Panc1 (cell line): ENCODE data around the gene MYEOV.

Experiments
- POLR2AphosphoS5 ChIP-seq: IDR thresholded peaks from 2 replicates; pipeline ENCODE4 v1.6.1; 2012; ENCODE audit warnings: mild to moderate bottlenecking, low read depth, low read length, moderate library complexity
- SIN3A ChIP-seq: IDR thresholded peaks from 2 replicates; pipeline ENCODE4 v1.6.1; 2012; ENCODE audit warnings: low read depth, mild to moderate bottlenecking, low read length, moderate library complexity, borderline replicate concordance; ENCODE audit not compliant: insufficient read depth
- TCF7L2 ChIP-seq: IDR thresholded peaks from 2 replicates; pipeline ENCODE4 v1.6.1; 2011; ENCODE audit warnings: mild to moderate bottlenecking, low read depth, low read length, inconsistent platforms
- TF ChIP-seq, protein P1 (sequence below): fragments of 450-650 bp; IDR thresholded peaks from 2 replicates; pipeline ENCODE4 v1.5.1; 2017; ENCODE audit warnings: mild to moderate bottlenecking
- TF ChIP-seq, protein P2 (sequence below), 2 experiments: IDR thresholded peaks; 2 replicates each; pipeline ENCODE4 v1.6.1; 2011 to 2012; ENCODE audit warnings: low read depth in 2 of 2, control low read depth in 1 of 2, low read length in 1 of 2, mild to moderate bottlenecking in 1 of 2, moderate library complexity in 1 of 2; ENCODE audit not compliant: insufficient read depth in 1 of 2

DNA sequence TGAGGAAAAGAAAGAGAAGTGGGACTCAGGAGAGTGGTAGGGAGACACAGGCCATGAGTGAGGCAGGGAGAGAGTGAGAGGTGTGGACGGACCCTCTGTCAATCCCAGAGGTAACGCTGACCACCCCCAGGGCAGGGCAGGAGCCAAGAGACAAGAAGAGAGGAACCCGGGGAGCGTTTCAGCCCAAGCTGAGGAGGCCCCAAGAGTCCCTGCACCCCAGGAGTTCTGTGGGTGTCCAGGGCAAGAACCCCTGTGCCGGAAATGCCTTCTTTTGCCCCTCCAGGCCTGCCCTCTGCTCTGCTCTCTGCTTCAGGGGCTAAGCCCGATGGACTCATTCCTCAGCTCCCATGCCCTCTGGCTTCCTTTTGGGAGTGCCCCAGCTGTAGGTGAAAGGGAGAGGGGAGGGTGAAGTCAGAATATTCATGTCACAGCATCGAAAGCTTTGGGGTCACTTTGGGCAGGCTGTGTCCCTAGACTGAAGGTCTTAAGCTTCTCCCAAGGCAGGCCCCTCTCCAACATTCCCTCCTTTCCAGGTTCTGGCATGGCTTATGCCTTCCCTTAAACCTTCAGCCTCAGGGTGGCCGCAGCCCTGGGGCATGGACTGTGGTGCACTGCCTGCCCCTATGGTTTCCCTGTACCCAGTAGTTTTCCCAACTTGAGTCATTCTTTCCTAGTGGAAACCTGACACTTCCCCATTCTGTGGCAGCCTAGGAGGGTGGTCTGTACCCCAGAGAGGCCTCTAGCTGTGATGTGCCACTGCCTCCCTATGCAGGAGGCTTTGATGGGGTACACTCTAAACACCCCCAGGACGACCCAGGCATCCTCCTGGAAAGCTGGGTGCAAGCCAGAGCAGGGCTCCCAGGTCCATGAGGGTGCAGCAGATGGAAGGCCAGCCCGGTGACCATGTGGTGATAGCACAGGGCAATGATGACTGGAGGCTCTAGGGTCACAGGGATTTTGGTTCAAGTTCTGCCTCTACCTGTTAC is 27.1 kb downstream of the MYEOV start:
- TF ChIP-seq, protein P1, sequence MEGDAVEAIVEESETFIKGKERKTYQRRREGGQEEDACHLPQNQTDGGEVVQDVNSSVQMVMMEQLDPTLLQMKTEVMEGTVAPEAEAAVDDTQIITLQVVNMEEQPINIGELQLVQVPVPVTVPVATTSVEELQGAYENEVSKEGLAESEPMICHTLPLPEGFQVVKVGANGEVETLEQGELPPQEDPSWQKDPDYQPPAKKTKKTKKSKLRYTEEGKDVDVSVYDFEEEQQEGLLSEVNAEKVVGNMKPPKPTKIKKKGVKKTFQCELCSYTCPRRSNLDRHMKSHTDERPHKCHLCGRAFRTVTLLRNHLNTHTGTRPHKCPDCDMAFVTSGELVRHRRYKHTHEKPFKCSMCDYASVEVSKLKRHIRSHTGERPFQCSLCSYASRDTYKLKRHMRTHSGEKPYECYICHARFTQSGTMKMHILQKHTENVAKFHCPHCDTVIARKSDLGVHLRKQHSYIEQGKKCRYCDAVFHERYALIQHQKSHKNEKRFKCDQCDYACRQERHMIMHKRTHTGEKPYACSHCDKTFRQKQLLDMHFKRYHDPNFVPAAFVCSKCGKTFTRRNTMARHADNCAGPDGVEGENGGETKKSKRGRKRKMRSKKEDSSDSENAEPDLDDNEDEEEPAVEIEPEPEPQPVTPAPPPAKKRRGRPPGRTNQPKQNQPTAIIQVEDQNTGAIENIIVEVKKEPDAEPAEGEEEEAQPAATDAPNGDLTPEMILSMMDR = no peak
- TF ChIP-seq SIN3A = no peak
- TF ChIP-seq, protein P2, sequence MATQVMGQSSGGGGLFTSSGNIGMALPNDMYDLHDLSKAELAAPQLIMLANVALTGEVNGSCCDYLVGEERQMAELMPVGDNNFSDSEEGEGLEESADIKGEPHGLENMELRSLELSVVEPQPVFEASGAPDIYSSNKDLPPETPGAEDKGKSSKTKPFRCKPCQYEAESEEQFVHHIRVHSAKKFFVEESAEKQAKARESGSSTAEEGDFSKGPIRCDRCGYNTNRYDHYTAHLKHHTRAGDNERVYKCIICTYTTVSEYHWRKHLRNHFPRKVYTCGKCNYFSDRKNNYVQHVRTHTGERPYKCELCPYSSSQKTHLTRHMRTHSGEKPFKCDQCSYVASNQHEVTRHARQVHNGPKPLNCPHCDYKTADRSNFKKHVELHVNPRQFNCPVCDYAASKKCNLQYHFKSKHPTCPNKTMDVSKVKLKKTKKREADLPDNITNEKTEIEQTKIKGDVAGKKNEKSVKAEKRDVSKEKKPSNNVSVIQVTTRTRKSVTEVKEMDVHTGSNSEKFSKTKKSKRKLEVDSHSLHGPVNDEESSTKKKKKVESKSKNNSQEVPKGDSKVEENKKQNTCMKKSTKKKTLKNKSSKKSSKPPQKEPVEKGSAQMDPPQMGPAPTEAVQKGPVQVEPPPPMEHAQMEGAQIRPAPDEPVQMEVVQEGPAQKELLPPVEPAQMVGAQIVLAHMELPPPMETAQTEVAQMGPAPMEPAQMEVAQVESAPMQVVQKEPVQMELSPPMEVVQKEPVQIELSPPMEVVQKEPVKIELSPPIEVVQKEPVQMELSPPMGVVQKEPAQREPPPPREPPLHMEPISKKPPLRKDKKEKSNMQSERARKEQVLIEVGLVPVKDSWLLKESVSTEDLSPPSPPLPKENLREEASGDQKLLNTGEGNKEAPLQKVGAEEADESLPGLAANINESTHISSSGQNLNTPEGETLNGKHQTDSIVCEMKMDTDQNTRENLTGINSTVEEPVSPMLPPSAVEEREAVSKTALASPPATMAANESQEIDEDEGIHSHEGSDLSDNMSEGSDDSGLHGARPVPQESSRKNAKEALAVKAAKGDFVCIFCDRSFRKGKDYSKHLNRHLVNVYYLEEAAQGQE (IDR thresholded peaks at IDR 0.05; ENCODE audit: insufficient read depth in 1 of 2, low read depth in 2 of 2, low read length in 1 of 2) = no peak
- TF ChIP-seq POLR2AphosphoS5 = no peak
- TF ChIP-seq TCF7L2 = no peak
